ENCODE data around the gene PCDHB5. TPM values are rescaled to one million over a fixed set of nuclear protein-coding genes. Genes with fewer than 3 reads are reported as not detected.
"Not testable (repeated sequence)": the region's sequence is repeated elsewhere in the genome, so short reads cannot be mapped to it uniquely, and the experiment has no call there.

The PCDHB5 gene
- total RNA-seq, 2 experiments from 2014 or later, result not detected

GRCh38 chr5:141127305-141127704 lies 7.7 kb upstream of the PCDHB5 start:
- H3K9me3 ChIP-seq (ENCODE audit: low read length), result no peaks in the 10 kb centered on the region

GRCh38 chr5:141135718-141136266 lies 786 bp downstream of the PCDHB5 start:
- ChIA-PET CTCF (ENCODE audit: unreplicated experiment) (no interaction called here), POLR2A (no interaction called here)
- no peak overlapping the region for H3K4me3 ChIP-seq (ENCODE audit: low read depth, low read length, poor library complexity, severe bottlenecking)
- no peaks in the 10 kb centered on the region for H3K36me3 ChIP-seq (ENCODE audit: insufficient read depth, low read length)
- BruUV-seq (replicated peaks), result no TSS peak
- no peak overlapping the region for H3K4me2 ChIP-seq (ENCODE audit: low read length)
- DNase-seq (ENCODE audit: low spot score), result no peak
- H3K4me1 ChIP-seq (ENCODE audit: insufficient read depth, low read length, poor library complexity, severe bottlenecking), result no peaks in the 10 kb centered on the region
- no peak overlapping the region for H2AFZ ChIP-seq (ENCODE audit: low read length)
- no peaks in the 10 kb centered on the region for H3K79me2 ChIP-seq (ENCODE audit: insufficient read depth, low read depth, low read length)
- no peaks in the 10 kb centered on the region for H4K20me1 ChIP-seq (ENCODE audit: insufficient read depth, low read length)
- no peaks in the 10 kb centered on the region for H3K9me2 ChIP-seq (ENCODE audit: insufficient read depth, low read length)
- intact Hi-C loops (cut with micrococcal nuclease; ENCODE audit: unreplicated experiment), result no loop called here
- TF ChIP-seq EZH2phosphoT487 (IDR thresholded peaks at IDR 0.05; ENCODE audit: borderline replicate concordance, low read depth, low read length) (no peak), CTCF (conservative IDR thresholded peaks at IDR 0.05; ENCODE audit: low read length) (no peak)
- H3K9me3 ChIP-seq (ENCODE audit: low read length), result peaks cover 7% of the 10 kb centered on the region; the same call in 1 of the 2 replicates
- H3K27ac ChIP-seq (ENCODE audit: low read depth, low read length, poor library complexity, severe bottlenecking), result no peak overlapping the region

More at GRCh38 chr5:141127305-141127704, 7.7 kb upstream of the PCDHB5 start:
- no peak for DNase-seq (ENCODE audit: low spot score)
- CTCF ChIA-PET (ENCODE audit: unreplicated experiment), result no interaction called here
- TF ChIP-seq CTCF (conservative IDR thresholded peaks at IDR 0.05; ENCODE audit: low read length), result no peak
- Histone ChIP-seq H3K36me3 (ENCODE audit: insufficient read depth, low read length) (no peaks in the 10 kb centered on the region), H4K20me1 (ENCODE audit: insufficient read depth, low read length) (no peaks in the 10 kb centered on the region), H3K27ac (ENCODE audit: low read depth, low read length, poor library complexity, severe bottlenecking) (no peak overlapping the region), H3K9me2 (ENCODE audit: insufficient read depth, low read length) (no peaks in the 10 kb centered on the region), H3K4me1 (ENCODE audit: insufficient read depth, low read length, poor library complexity, severe bottlenecking) (no peaks in the 10 kb centered on the region), H2AFZ (ENCODE audit: low read length) (no peak overlapping the region), H3K4me2 (ENCODE audit: low read length) (no peak overlapping the region), H3K4me3 (ENCODE audit: low read depth, low read length, poor library complexity, severe bottlenecking) (no peak overlapping the region), H3K79me2 (ENCODE audit: insufficient read depth, low read depth, low read length) (no peaks in the 10 kb centered on the region)
- POLR2A ChIA-PET, result no interaction called here
- no TSS peak for BruUV-seq (replicated peaks)
- intact Hi-C loops (cut with micrococcal nuclease; ENCODE audit: unreplicated experiment), result no loop called here

GRCh38 chr5:141137346-141137745 lies 2.3 kb downstream of the PCDHB5 start:
- POLR2A ChIA-PET; H3K4me2 ChIP-seq (ENCODE audit: low read length); H3K79me2 ChIP-seq (ENCODE audit: insufficient read depth, low read depth, low read length); H2AFZ ChIP-seq (ENCODE audit: low read length); H3K9me3 ChIP-seq (ENCODE audit: low read length); BruUV-seq (replicated peaks); H3K4me3 ChIP-seq (ENCODE audit: low read depth, low read length, poor library complexity, severe bottlenecking); H3K27ac ChIP-seq (ENCODE audit: low read depth, low read length, poor library complexity, severe bottlenecking); H3K9me2 ChIP-seq (ENCODE audit: insufficient read depth, low read length); DNase-seq (ENCODE audit: low spot score); H3K4me1 ChIP-seq (ENCODE audit: insufficient read depth, low read length, poor library complexity, severe bottlenecking); H3K36me3 ChIP-seq (ENCODE audit: insufficient read depth, low read length); intact Hi-C loops (cut with micrococcal nuclease; ENCODE audit: unreplicated experiment); H4K20me1 ChIP-seq (ENCODE audit: insufficient read depth, low read length); CTCF ChIA-PET (ENCODE audit: unreplicated experiment): not testable (repeated sequence)
